Activated naive CD8-positive, alpha-beta T cell treated with anti-CD3 and anti-CD28 coated beads for 36 hours (primary cell): Measurements from ENCODE around the gene ASRGL1. TPM values are rescaled to one million over a fixed set of nuclear protein-coding genes. Genes with fewer than 3 reads are reported as not detected.
"Not testable (repeated sequence)": the region's sequence is repeated elsewhere in the genome, so short reads cannot be mapped to it uniquely, and the experiment has no call there.

ENCODE experiments used
- DNase-seq: peaks from one replicate; pipeline ENCODE4 v3.0.0; 2021
- H3K27ac Mint-ChIP-seq: one replicate; pipeline ENCODE4 v1.8.0; 2022; ENCODE audit warnings: mild to moderate bottlenecking, moderate library complexity, mixed read lengths
- H3K27me3 Mint-ChIP-seq: one replicate; pipeline ENCODE4 v1.8.0; 2022; ENCODE audit warnings: mild to moderate bottlenecking, mixed read lengths
- H3K36me3 Mint-ChIP-seq: one replicate; pipeline ENCODE4 v1.8.0; 2021; ENCODE audit warnings: mild to moderate bottlenecking, mixed read lengths
- H3K4me1 Mint-ChIP-seq: one replicate; pipeline ENCODE4 v1.8.0; 2021; ENCODE audit warnings: mixed read lengths
- H3K4me3 Mint-ChIP-seq: one replicate; pipeline ENCODE4 v1.8.0; 2022; ENCODE audit warnings: mild to moderate bottlenecking, moderate library complexity, mixed read lengths
- H3K9me3 Mint-ChIP-seq: one replicate; pipeline ENCODE4 v1.8.0; 2022; ENCODE audit warnings: mixed read lengths
- total RNA-seq, 2 experiments: library from RNA; stranded (reverse); gene quantifications; one replicate each; pipeline ENCODE4 v1.2.3, GENCODE V29; 2021

ASRGL1 gene
- total RNA-seq, 2 experiments from 2014 or later: 11.1 to 11.9 TPM

DNA sequence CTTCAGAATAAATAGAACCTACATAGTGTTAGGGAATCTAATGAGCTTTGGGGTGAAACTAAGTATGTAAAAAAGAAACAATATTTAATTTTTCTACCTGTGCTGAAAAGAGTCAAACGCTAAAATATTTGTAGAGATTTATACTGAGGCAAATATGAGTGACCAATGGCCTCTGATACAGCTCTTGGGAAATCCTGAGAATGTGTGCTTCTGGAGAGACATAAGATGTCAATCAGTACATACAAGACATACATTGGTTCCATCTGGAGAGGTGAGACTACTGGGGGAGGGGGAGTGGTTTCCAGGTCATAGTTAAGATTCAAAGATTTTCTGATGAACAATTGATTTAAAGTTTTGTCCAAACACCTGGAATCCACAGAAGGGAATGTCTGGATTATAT, 970 bp downstream of the ASRGL1 start:
- no peaks in the 10 kb centered on the region for H3K9me3 Mint-ChIP-seq
- no peaks in the 10 kb centered on the region for H3K36me3 Mint-ChIP-seq
- peak overlapping the region; percentile 85 for H3K4me3 Mint-ChIP-seq
- H3K27ac Mint-ChIP-seq: no peak overlapping the region
- no peaks in the 10 kb centered on the region for H3K27me3 Mint-ChIP-seq
- H3K4me1 Mint-ChIP-seq: peaks cover 18% of the 10 kb centered on the region
- DNase-seq: no peak

DNA sequence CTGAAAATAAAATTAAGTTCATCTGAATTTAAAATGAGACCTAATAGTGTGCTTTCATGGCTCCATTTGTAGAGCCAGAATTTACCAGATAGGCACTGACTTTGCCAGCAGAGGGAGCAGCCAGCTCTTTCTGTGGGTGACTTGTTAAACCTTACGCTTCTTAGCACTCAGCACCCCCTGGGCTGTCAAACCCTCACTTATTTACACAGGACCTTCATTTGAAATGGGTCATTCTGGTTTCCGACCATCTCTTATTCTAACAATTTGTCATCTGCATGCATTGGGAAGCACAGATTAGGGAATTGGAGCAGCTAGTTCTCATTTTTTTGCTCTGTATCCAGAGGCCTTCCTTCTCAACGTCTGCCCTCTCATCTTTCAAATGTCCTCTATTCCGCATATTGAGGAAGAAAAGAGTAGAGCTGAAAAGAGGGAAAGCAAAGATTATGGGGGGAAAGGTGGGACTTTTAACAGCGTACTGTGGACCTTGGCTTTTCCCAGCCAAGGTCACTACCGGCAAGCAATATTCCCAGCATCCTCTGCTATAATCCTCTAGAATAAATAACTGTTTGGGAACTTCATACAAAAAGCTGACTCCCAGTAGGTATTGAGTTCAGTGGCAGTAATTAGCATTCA, 3.1 kb downstream of the ASRGL1 start:
- peaks cover 18% of the 10 kb centered on the region for H3K4me1 Mint-ChIP-seq
- no peaks in the 10 kb centered on the region for H3K36me3 Mint-ChIP-seq
- H3K27ac Mint-ChIP-seq: no peak overlapping the region
- DNase-seq: peak; percentile 44
- H3K27me3 Mint-ChIP-seq: no peaks in the 10 kb centered on the region
- no peak overlapping the region for H3K4me3 Mint-ChIP-seq
- no peaks in the 10 kb centered on the region for H3K9me3 Mint-ChIP-seq

DNA sequence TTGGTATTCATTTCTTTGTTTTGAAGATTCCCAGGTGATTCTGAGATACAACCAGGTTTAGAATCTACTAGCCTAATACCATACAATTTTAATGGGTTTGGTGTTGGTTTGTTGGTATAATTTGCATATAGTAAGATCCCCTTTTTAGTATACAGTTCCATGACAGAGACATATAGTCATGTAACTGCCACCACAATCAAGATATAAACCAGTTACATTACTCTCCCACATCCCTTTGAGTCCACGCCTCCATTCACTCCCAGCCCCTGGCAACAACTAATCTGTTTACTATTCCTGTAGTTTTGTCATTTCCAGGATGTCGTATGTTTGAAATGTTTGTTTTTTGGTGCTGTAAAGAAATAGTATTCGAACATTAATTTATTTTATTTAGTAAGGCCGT, 4.3 kb downstream of the ASRGL1 start:
- Mint-ChIP-seq H3K27me3 (no peaks in the 10 kb centered on the region), H3K4me3 (no peak overlapping the region), H3K9me3 (no peaks in the 10 kb centered on the region), H3K27ac (no peak overlapping the region), H3K4me1 (peaks cover 16% of the 10 kb centered on the region), H3K36me3 (no peaks in the 10 kb centered on the region)
- no peak for DNase-seq

DNA sequence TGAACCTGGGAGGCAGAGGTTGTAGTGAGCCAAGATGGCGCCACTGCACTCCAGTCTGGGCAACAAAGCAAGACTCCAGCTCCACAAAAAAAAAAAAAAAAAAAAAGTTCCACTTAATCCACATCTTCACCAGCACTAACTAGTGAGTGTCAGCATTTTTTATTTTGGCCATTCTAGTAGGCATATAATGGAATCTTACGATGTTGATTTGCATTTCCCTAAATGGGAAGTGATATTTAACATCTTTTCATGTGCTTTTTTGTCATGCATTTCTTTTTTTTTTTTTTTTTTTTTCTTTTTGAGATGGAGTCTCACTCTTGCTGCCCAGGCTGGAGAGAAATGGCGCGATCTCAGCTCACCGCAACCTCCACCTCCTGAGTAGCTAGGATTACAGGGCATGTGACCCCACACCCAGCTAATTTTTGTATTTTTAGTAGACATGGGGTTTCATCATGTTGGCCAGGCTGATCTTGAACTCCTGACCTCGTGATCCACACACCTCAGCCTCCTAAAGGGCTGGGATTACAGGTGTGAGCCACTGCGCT, 6.5 kb downstream of the ASRGL1 start:
- not testable (repeated sequence) for H3K27ac Mint-ChIP-seq, H3K36me3 Mint-ChIP-seq, DNase-seq, H3K9me3 Mint-ChIP-seq, H3K4me1 Mint-ChIP-seq, H3K27me3 Mint-ChIP-seq, H3K4me3 Mint-ChIP-seq

DNA sequence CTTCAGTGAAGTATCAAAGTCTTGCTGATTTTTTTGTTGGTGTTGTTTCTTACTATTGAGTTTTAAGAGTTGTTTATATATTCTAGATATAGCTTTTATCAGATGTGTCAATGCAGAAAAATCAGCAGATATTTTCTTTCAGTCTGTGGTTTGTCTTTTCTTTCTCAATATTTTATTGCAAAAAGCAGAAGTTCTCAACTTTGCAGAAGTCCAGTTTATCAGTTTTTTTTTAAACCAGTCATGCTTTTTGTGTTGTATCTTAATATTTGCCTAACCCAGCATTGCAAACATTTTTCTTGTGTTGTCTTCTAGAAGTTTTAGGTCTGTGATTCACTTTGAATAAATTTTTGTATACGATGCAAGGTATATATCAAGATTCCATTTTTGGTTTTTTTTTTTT, 7.0 kb downstream of the ASRGL1 start:
- no peak for DNase-seq
- no peaks in the 10 kb centered on the region for H3K9me3 Mint-ChIP-seq
- no peak overlapping the region for H3K27ac Mint-ChIP-seq
- H3K27me3 Mint-ChIP-seq: no peaks in the 10 kb centered on the region
- no peaks in the 10 kb centered on the region for H3K36me3 Mint-ChIP-seq
- H3K4me3 Mint-ChIP-seq: no peak overlapping the region
- H3K4me1 Mint-ChIP-seq: peaks cover 3% of the 10 kb centered on the region

DNA sequence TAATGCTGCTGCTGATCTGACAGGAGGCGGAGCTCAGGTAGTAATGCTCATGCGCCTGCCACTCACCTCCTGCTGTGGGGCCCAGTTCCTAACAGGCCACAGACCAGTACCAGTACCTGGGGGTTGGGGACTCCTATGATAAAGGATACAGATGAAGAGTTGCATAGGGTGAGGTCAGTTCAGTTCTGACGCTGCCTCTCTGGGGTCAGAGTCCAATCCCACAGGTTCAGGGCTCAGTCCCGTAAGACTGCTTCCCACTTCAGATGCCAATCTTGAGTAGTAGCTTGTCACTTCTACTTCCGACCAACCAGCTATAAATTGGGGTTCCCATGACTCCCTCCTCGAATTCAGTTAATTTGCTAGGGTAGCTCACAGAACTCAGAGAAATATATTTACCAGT, 8.6 kb downstream of the ASRGL1 start:
- H3K27ac Mint-ChIP-seq: no peak overlapping the region
- H3K36me3 Mint-ChIP-seq: no peaks in the 10 kb centered on the region
- H3K9me3 Mint-ChIP-seq: no peaks in the 10 kb centered on the region
- DNase-seq: no peak
- H3K4me3 Mint-ChIP-seq: no peak overlapping the region
- no peaks in the 10 kb centered on the region for H3K27me3 Mint-ChIP-seq
- H3K4me1 Mint-ChIP-seq: no peaks in the 10 kb centered on the region

DNA sequence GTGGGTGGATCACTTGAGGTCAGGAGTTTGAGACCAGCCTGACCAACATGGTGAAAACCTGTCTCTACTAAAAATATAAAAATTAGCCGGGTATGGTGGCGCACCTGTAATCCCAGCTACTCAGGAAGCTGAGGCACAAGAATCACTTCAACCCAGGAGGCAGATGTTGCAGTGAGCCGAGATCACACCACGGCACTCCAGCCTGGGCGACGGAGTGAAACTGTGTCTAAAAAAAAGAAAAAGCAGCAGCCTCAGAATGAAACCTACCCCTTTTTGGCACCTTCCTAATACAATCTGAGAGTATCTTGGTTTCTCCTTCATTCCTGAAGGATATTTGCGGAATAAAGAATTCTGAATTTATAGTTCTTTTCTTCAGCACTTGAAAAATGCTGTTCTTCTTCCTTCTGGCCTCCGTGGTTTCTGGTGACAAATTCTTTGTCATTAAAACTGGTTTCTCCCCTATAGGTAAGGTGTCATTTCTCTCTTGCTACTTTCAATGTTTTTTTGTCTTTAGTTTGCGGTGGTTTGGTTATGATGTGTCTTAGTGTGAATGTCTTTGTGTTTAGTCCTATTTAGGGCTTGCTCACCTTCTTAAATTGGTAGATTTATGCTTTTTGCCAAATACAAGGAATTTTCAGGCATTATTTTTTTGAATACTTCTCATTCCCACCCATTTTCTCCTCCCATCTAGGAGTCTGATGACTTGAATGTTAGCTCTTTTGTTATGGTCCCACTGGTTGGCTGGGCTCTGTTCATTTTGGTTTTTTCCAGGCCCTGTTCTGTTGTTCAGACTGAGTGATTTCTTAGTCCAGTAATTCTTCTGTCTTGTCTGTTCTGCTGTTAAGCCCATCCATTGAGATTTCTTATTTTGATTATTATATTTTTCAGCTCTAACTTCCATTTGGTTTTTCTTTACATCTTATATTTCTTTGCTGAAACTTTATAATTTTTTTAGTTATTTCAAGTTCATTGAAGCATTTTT, 15.4 kb downstream of the ASRGL1 start:
- peak overlapping the region; percentile 32 for H3K27ac Mint-ChIP-seq
- H3K36me3 Mint-ChIP-seq: no peaks in the 10 kb centered on the region
- H3K9me3 Mint-ChIP-seq: no peaks in the 10 kb centered on the region
- H3K27me3 Mint-ChIP-seq: no peaks in the 10 kb centered on the region
- H3K4me3 Mint-ChIP-seq: no peak overlapping the region
- peaks cover 9% of the 10 kb centered on the region for H3K4me1 Mint-ChIP-seq
- DNase-seq: no peak

DNA sequence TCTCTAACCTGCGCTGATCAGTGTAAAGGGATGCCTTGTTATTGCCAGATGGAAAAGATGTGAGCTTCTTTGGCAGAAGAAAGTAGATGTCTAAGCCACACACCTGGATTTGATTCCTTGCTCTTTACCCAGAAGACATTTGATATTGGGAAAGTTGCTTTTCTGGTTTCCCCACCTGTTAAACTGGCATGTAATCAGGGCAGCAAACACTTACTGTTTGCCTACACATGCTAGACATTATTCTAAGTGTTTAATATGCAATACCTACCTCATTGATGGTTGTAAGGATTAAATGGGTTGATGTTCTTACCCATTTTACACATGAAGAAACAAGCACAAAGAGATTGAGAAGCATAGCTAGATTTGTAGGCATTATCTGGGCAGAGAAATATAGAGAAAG, 16.6 kb downstream of the ASRGL1 start:
- Mint-ChIP-seq H3K27ac (no peak overlapping the region), H3K9me3 (no peaks in the 10 kb centered on the region), H3K36me3 (no peaks in the 10 kb centered on the region), H3K4me1 (peaks cover 9% of the 10 kb centered on the region), H3K4me3 (no peak overlapping the region), H3K27me3 (no peaks in the 10 kb centered on the region)
- no peak for DNase-seq

DNA sequence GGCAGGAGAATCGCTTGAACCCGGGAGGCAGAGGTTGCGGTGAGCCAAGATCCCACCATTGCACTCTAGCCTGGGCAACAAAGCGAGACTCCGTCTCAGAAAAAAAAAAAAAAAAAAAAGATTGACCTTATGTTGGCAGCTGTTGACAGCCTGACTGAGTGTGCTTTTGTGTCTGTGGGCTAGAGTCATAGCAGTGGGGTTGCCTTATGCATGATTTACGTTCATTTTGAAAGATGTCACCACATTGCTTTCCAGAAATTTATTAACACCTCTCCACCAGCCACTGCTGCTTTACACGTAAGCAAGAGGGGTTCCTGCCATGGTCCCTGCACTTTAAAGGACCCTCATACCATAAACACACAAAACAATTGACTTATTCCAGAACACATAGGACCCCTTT, 21.0 kb downstream of the ASRGL1 start:
- Mint-ChIP-seq H3K4me1 (no peaks in the 10 kb centered on the region), H3K27me3 (no peaks in the 10 kb centered on the region), H3K36me3 (no peaks in the 10 kb centered on the region), H3K4me3 (no peak overlapping the region), H3K9me3 (no peaks in the 10 kb centered on the region), H3K27ac (no peak overlapping the region)
- DNase-seq: no peak

DNA sequence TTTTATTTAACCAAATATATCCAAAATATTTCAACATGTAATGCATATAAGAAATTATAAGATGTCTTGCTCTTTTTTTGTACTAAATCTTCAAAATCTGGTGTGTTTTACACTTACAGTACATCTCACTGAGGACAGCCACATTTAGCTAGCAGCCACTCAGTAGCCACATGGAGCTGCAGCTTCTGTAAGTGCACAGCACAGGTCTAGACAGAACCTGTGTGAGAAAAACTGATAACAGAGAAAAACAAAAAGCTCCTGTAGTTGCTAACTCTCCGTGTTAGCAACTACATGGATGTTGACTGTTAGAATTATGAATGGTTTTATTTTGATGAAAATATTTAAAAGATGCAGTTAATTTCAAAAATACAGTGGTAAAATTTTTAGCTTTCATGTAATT, 22.2 kb downstream of the ASRGL1 start:
- no peak for DNase-seq
- Mint-ChIP-seq H3K4me1 (no peaks in the 10 kb centered on the region), H3K27ac (no peak overlapping the region), H3K9me3 (no peaks in the 10 kb centered on the region), H3K4me3 (no peak overlapping the region), H3K27me3 (no peaks in the 10 kb centered on the region), H3K36me3 (no peaks in the 10 kb centered on the region)

DNA sequence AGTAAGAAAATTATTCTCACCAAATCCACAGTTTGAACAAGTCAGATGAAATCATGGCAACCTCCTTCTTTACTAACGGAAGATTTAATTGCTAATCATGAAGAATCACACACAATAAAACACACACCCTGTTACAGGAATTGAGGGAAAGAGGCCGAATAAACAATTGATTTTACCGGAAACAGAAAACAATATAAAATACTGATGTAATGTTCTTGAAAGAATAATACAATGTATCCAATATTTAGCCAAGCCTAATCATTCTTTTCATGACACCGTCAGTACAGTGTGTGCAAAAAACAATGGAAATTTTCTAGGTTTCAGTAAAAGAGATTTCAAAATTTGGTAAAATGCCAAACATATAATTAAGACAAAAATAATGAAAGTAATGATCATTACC, 23.4 kb downstream of the ASRGL1 start:
- DNase-seq: no peak
- Mint-ChIP-seq H3K9me3 (no peaks in the 10 kb centered on the region), H3K4me3 (no peak overlapping the region), H3K27ac (no peak overlapping the region), H3K27me3 (no peaks in the 10 kb centered on the region), H3K36me3 (no peaks in the 10 kb centered on the region), H3K4me1 (no peaks in the 10 kb centered on the region)

DNA sequence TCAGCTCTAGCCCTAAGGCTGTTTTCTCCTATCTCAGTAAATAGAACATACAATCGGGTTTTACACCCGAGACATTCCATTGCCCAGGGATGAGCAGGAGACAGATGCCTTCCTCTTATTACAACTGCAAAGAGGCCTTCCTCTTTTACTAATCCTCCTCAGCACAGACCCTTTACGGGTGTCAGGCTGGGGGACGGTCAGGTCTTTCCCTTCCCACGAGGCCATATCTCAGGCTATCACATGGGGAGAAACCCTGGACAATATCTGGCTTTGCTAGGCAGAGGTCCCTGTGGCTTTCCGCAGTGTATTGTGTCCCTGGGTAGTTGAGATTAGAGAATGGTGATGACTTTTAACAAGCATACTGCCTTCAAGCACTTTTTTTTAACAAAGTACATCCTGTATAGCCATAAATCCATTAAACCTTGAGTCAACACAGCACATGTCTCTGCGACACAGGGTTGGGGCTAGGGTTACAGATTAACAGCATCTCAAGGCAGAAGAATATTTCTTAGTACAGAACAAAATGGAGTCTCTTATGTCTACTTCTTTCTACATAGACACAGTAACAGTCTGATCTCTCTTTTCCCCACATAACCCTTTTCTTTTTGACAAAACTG, 31.7 kb downstream of the ASRGL1 start:
- not testable (repeated sequence) for H3K27me3 Mint-ChIP-seq, H3K27ac Mint-ChIP-seq, H3K36me3 Mint-ChIP-seq, H3K4me3 Mint-ChIP-seq, DNase-seq, H3K9me3 Mint-ChIP-seq
- H3K4me1 Mint-ChIP-seq: peaks cover 19% of the 10 kb centered on the region

DNA sequence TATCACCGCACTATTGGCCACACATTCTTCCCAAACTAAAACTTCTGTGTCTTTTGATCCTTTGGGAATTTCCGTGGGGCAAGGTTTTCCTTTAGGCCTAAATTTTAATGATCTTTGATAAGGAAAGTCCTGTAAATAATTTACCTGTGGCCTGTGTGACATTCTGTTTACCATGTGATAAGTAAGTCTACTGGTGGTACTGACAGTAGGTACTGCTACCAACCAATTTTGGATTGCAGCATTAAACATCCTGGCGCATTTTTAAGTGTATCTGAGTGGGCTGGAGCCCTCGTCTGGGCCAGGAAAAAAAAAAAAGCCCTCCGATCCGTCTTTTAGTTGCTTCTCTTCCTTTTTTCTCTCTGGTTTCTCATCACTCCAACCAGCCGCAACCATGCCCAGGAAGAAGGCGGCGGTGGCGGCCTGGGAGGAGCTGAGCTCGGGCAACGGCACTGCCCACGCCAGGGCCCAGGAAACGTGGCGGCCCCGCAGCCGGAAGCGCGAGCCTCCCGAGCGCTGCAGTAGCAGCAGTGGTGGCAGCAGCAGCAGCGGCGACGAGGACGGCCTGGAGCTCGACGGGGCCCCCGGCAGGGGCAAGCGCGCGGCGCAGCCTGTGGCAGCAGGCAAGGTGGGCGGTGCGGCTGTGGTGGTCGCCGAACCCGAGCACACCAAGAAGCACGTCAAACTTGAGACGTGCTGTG, 33.6 kb downstream of the ASRGL1 start:
- Mint-ChIP-seq H3K4me3 (peak overlapping the region; percentile 71), H3K36me3 (peaks cover 2% of the 10 kb centered on the region), H3K4me1 (peaks cover 19% of the 10 kb centered on the region), H3K27ac (peak overlapping the region; percentile 91), H3K27me3 (no peaks in the 10 kb centered on the region), H3K9me3 (no peaks in the 10 kb centered on the region)
- DNase-seq: peak; percentile 72

DNA sequence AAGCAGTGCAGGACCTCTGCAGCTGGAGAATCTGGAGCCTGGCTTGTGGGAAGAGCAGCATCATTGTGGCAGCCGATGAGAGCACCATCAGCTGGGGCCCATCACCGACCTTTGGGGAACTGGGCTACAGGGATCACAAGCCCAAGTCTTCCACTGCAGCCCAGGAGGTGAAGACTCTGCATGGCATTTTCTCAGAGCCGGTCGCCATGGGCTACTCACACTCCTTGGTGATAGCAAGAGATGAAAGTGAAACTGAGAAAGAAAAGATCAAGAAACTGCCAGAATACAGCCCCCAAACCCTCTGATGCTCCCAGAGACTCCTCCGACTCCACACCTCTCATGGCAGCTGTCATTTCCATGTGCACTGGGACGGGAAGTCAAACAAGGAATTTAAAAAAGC, 35.6 kb downstream of the ASRGL1 start:
- Mint-ChIP-seq H3K27me3 (no peaks in the 10 kb centered on the region), H3K36me3 (peaks cover 2% of the 10 kb centered on the region), H3K4me3 (no peak overlapping the region), H3K27ac (no peak overlapping the region), H3K4me1 (peaks cover 18% of the 10 kb centered on the region), H3K9me3 (no peaks in the 10 kb centered on the region)
- peak; percentile 27 for DNase-seq
